ENCODE results near the gene CYP4A22.

The CYP4A22 gene

GRCh38 chr1:47187926-47188250 lies 50.6 kb downstream of the CYP4A22 start:
- TF ChIP-seq TAF1 (IDR thresholded peaks at IDR 0.05; ENCODE audit: borderline replicate concordance, insufficient read depth, low read length) = no peak
- no peak for TF ChIP-seq SIN3A (IDR thresholded peaks at IDR 0.05; ENCODE audit: borderline replicate concordance, insufficient read depth, low read length)
- no peak for TF ChIP-seq FOXP2 (optimal IDR thresholded peaks at IDR 0.05; ENCODE audit: borderline replicate concordance, extremely low read depth, extremely low read length, insufficient read depth)

- no peak for TF ChIP-seq POLR2AphosphoS5 (IDR thresholded peaks at IDR 0.05; ENCODE audit: low read depth, low read length)
- TF ChIP-seq FOXP2 (optimal IDR thresholded peaks at IDR 0.05; ENCODE audit: borderline replicate concordance, extremely low read depth, extremely low read length, insufficient read depth) = no peak
- TF ChIP-seq SIN3A (IDR thresholded peaks at IDR 0.05; ENCODE audit: borderline replicate concordance, insufficient read depth, low read length) = no peak
- TF ChIP-seq TAF1 (IDR thresholded peaks at IDR 0.05; ENCODE audit: borderline replicate concordance, insufficient read depth, low read length) = no peak
- no peak for TF ChIP-seq REST (IDR thresholded peaks at IDR 0.05; ENCODE audit: insufficient read depth in 1 of 2, low read depth in 2 of 2, low read length in 2 of 2)
Measured at GRCh38 chr1:47188791-47189785, 51.8 kb downstream of the CYP4A22 start.

GRCh38 chr1:47189844-47190508 lies 52.7 kb downstream of the CYP4A22 start, which contains the start of gene PDZK1IP1:
Gene PDZK1IP1, minus strand, starts transcription at chr1:47190036. Its CDS starts 104 bp downstream, at chr1:47189932.
- TF ChIP-seq REST (IDR thresholded peaks at IDR 0.05; ENCODE audit: insufficient read depth in 1 of 2, low read depth in 2 of 2, low read length in 2 of 2) = no peak
- TF ChIP-seq SIN3A (IDR thresholded peaks at IDR 0.05; ENCODE audit: borderline replicate concordance, insufficient read depth, low read length) = no peak
- TF ChIP-seq FOXP2 (optimal IDR thresholded peaks at IDR 0.05; ENCODE audit: borderline replicate concordance, extremely low read depth, extremely low read length, insufficient read depth) = no peak
- no peak for TF ChIP-seq POLR2AphosphoS5 (IDR thresholded peaks at IDR 0.05; ENCODE audit: low read depth, low read length)
- TF ChIP-seq TAF1 (IDR thresholded peaks at IDR 0.05; ENCODE audit: borderline replicate concordance, insufficient read depth, low read length) = no peak

GRCh38 chr1:47190509-47190855 lies 53.2 kb downstream of the CYP4A22 start:
- TF ChIP-seq TAF1 (IDR thresholded peaks at IDR 0.05; ENCODE audit: borderline replicate concordance, insufficient read depth, low read length) = no peak
- TF ChIP-seq FOXP2 (optimal IDR thresholded peaks at IDR 0.05; ENCODE audit: borderline replicate concordance, extremely low read depth, extremely low read length, insufficient read depth) = no peak
- no peak for TF ChIP-seq REST (IDR thresholded peaks at IDR 0.05; ENCODE audit: insufficient read depth in 1 of 2, low read depth in 2 of 2, low read length in 2 of 2)
- no peak for TF ChIP-seq POLR2AphosphoS5 (IDR thresholded peaks at IDR 0.05; ENCODE audit: low read depth, low read length)
- no peak for TF ChIP-seq SIN3A (IDR thresholded peaks at IDR 0.05; ENCODE audit: borderline replicate concordance, insufficient read depth, low read length)

GRCh38 chr1:47190857-47191256 lies 53.6 kb downstream of the CYP4A22 start:
- TF ChIP-seq FOXP2 (optimal IDR thresholded peaks at IDR 0.05; ENCODE audit: borderline replicate concordance, extremely low read depth, extremely low read length, insufficient read depth) = no peak
- TF ChIP-seq SIN3A (IDR thresholded peaks at IDR 0.05; ENCODE audit: borderline replicate concordance, insufficient read depth, low read length) = no peak

All from PFSK-1 (cell line).